H9 (cell line): ENCODE measurements around the gene ABHD1. TPM values are rescaled to one million over a fixed set of nuclear protein-coding genes. Genes with fewer than 3 reads are reported as not detected.

ENCODE experiments used
- DNase-seq: peaks from one replicate; pipeline ENCODE4 v3.0.0-alpha.2; 2017
- H2AFZ ChIP-seq: one replicate; pipeline ENCODE4 v1.6.1; 2013; ENCODE audit warnings: mild to moderate bottlenecking, low read length, control low read depth, moderate library complexity
- H2AK5ac ChIP-seq: 2 replicates; pipeline ENCODE4 v1.6.1; 2013; ENCODE audit warnings: low read length, control low read depth, mixed read lengths; ENCODE audit not compliant: insufficient read length
- H2BK120ac ChIP-seq: one replicate; pipeline ENCODE4 v1.6.1; 2013; ENCODE audit warnings: low read depth, mild to moderate bottlenecking, low read length, control low read depth, inconsistent platforms; ENCODE audit not compliant: poor library complexity, severe bottlenecking
- H2BK12ac ChIP-seq: 2 replicates; pipeline ENCODE4 v1.6.1; 2013; ENCODE audit warnings: low read length, control low read depth, mixed read lengths, low read depth; ENCODE audit not compliant: insufficient read length
- H2BK15ac ChIP-seq: 2 replicates; pipeline ENCODE4 v1.6.1; 2013; ENCODE audit warnings: low read depth, low read length, control low read depth
- H2BK20ac ChIP-seq: one replicate; pipeline ENCODE4 v1.6.1; 2013; ENCODE audit warnings: low read depth, mild to moderate bottlenecking, low read length, control low read depth, inconsistent platforms; ENCODE audit not compliant: poor library complexity, severe bottlenecking
- H2BK5ac ChIP-seq: 2 replicates; pipeline ENCODE4 v1.6.1; 2013; ENCODE audit warnings: low read length, control low read depth, mixed read lengths; ENCODE audit not compliant: insufficient read length
- H3K14ac ChIP-seq: 2 replicates; pipeline ENCODE4 v1.6.1; 2013; ENCODE audit warnings: low read length, control low read depth; ENCODE audit not compliant: insufficient read depth
- H3K18ac ChIP-seq: 2 replicates; pipeline ENCODE4 v1.6.1; 2013; ENCODE audit warnings: low read depth, mild to moderate bottlenecking, mixed read lengths, low read length, control low read depth; ENCODE audit not compliant: insufficient read length
- H3K23ac ChIP-seq: 2 replicates; pipeline ENCODE4 v1.6.1; 2013; ENCODE audit warnings: low read length, control low read depth, mixed read lengths, low read depth; ENCODE audit not compliant: insufficient read length
- H3K23me2 ChIP-seq: 2 replicates; pipeline ENCODE4 v1.6.1; 2013; ENCODE audit warnings: low read depth, mild to moderate bottlenecking, mixed read lengths, low read length, control low read depth; ENCODE audit not compliant: insufficient read length, poor library complexity, severe bottlenecking
- H3K27ac ChIP-seq: 2 replicates; pipeline ENCODE4 v1.5.1; 2013; ENCODE audit warnings: low read length, control low read depth, mixed read lengths, low read depth; ENCODE audit not compliant: insufficient read length
- H3K27me3 ChIP-seq: 2 replicates; pipeline ENCODE4 v1.6.1; 2013; ENCODE audit warnings: low read length, control low read depth, inconsistent platforms; ENCODE audit not compliant: insufficient read depth
- H3K4ac ChIP-seq: 2 replicates; pipeline ENCODE4 v1.6.1; 2013; ENCODE audit warnings: low read depth, mild to moderate bottlenecking, control low read depth, inconsistent platforms, low read length, moderate library complexity
- H3K4me1 ChIP-seq: 2 replicates; pipeline ENCODE4 v1.6.1; 2013; ENCODE audit warnings: low read length, control low read depth, inconsistent platforms; ENCODE audit not compliant: insufficient read depth
- H3K4me2 ChIP-seq: 2 replicates; pipeline ENCODE4 v1.6.1; 2013; ENCODE audit warnings: low read length, control low read depth, mixed read lengths; ENCODE audit not compliant: insufficient read length, insufficient read depth
- H3K56ac ChIP-seq: 2 replicates; pipeline ENCODE4 v1.6.1; 2013; ENCODE audit warnings: low read depth, mild to moderate bottlenecking, mixed read lengths, low read length, control low read depth; ENCODE audit not compliant: insufficient read length
- H3K79me1 ChIP-seq: 2 replicates; pipeline ENCODE4 v1.6.1; 2013; ENCODE audit warnings: low read depth, mild to moderate bottlenecking, moderate library complexity, low read length, control low read depth, inconsistent platforms; ENCODE audit not compliant: insufficient read depth, poor library complexity, severe bottlenecking
- H3K79me2 ChIP-seq: 2 replicates; pipeline ENCODE4 v1.6.1; 2013; ENCODE audit warnings: low read length, control low read depth, inconsistent platforms; ENCODE audit not compliant: insufficient read depth
- H3K9ac ChIP-seq: 2 replicates; pipeline ENCODE4 v1.6.1; 2013; ENCODE audit warnings: low read length, control low read depth, mixed read lengths; ENCODE audit not compliant: insufficient read length; ENCODE audit errors: extremely low read depth
- H3K9me3 ChIP-seq: one replicate; pipeline ENCODE4 v1.6.1; 2013; ENCODE audit warnings: low read depth, low read length, inconsistent platforms; ENCODE audit not compliant: control insufficient read depth
- H3T11ph ChIP-seq: one replicate; pipeline ENCODE4 v1.6.1; 2013; ENCODE audit warnings: mild to moderate bottlenecking, low read length, control low read depth, inconsistent platforms
- H4K20me1 ChIP-seq: one replicate; pipeline ENCODE4 v1.6.1; 2013; ENCODE audit not compliant: control insufficient read depth, insufficient read length, insufficient read depth
- H4K5ac ChIP-seq: 2 replicates; pipeline ENCODE4 v1.6.1; 2013; ENCODE audit warnings: low read depth, mild to moderate bottlenecking, mixed read lengths, low read length, control low read depth; ENCODE audit not compliant: insufficient read length
- H4K8ac ChIP-seq: replicated peaks from 2 replicates; pipeline ENCODE4 v1.6.1; 2013; ENCODE audit warnings: low read length, control low read depth, mixed read lengths, low read depth; ENCODE audit not compliant: insufficient read length
- H4K91ac ChIP-seq: 2 replicates; pipeline ENCODE4 v1.6.1; 2013; ENCODE audit warnings: low read depth, mild to moderate bottlenecking, moderate library complexity, mixed read lengths, low read length, control low read depth; ENCODE audit not compliant: insufficient read length
- H3K27ac Mint-ChIP-seq, 3 experiments: 2 replicates in 2 of 3; 3 replicates in 1 of 3; pipeline ENCODE4 v1.8.0; 2020 to 2021; ENCODE audit warnings: mixed read lengths in 3 of 3, mild to moderate bottlenecking in 1 of 3, moderate library complexity in 1 of 3
- H3K27me3 Mint-ChIP-seq: 2 replicates; pipeline ENCODE4 v1.8.0; 2021; ENCODE audit warnings: low read depth, mild to moderate bottlenecking, moderate library complexity, mixed read lengths
- H3K36me3 Mint-ChIP-seq, 3 experiments: 2 replicates in 2 of 3; 3 replicates in 1 of 3; pipeline ENCODE4 v1.8.0; 2020 to 2021; ENCODE audit warnings: low read depth in 3 of 3, mixed read lengths in 3 of 3; ENCODE audit not compliant: insufficient read depth in 1 of 3
- H3K4me1 Mint-ChIP-seq, 2 experiments: 2 replicates each; pipeline ENCODE4 v1.8.0; 2020; ENCODE audit warnings: mixed read lengths in 2 of 2
- H3K4me3 Mint-ChIP-seq, 2 experiments: 2 replicates in 1 of 2; 3 replicates in 1 of 2; pipeline ENCODE4 v1.8.0; 2020 to 2021; ENCODE audit warnings: mild to moderate bottlenecking in 2 of 2, mixed read lengths in 2 of 2, moderate library complexity in 1 of 2
- H3K9me3 Mint-ChIP-seq, 2 experiments: 2 replicates in 1 of 2; 3 replicates in 1 of 2; pipeline ENCODE4 v1.8.0; 2020; ENCODE audit warnings: mild to moderate bottlenecking in 2 of 2, mixed read lengths in 2 of 2, moderate library complexity in 1 of 2
- WGBS: extraction: QIAGEN DNeasy Blood & Tissue Kit; methylation state at CpG from one replicate; pipeline ENCODE4 v1.1.7; 2013; ENCODE audit warnings: missing lambda C conversion rate, low lambda C conversion rate, mixed read lengths; ENCODE audit not compliant: insufficient read length; ENCODE audit errors: extremely low coverage; 5-methylcytosine and 5-hydroxymethylcytosine counted together
- total RNA-seq: library from RNA; stranded (reverse); gene quantifications from 2 replicates; pipeline ENCODE4 v1.2.1, GENCODE V29; 2021
- TF ChIP-seq, protein P1 (sequence below): fragments of 200-600 bp; sonication (generic); conservative IDR thresholded peaks from 3 replicates; pipeline ENCODE4 v1.8.0; 2021; ENCODE audit warnings: antibody characterized with exemption, mild to moderate bottlenecking

Gene ABHD1
- total RNA-seq, 1 experiment from 2014 or later = 0.31 TPM

GRCh38 chr2:27134781-27135477, 11.3 kb downstream of the ABHD1 start:
- H3K36me3 Mint-ChIP-seq = peaks cover 9 to 33% (median 32%) of the 10 kb centered on the region in 3 experiments
- no peak overlapping the region for H2BK5ac ChIP-seq
- H3T11ph ChIP-seq = no peak overlapping the region
- no peak overlapping the region for H3K27ac ChIP-seq
- TF ChIP-seq, protein P1, sequence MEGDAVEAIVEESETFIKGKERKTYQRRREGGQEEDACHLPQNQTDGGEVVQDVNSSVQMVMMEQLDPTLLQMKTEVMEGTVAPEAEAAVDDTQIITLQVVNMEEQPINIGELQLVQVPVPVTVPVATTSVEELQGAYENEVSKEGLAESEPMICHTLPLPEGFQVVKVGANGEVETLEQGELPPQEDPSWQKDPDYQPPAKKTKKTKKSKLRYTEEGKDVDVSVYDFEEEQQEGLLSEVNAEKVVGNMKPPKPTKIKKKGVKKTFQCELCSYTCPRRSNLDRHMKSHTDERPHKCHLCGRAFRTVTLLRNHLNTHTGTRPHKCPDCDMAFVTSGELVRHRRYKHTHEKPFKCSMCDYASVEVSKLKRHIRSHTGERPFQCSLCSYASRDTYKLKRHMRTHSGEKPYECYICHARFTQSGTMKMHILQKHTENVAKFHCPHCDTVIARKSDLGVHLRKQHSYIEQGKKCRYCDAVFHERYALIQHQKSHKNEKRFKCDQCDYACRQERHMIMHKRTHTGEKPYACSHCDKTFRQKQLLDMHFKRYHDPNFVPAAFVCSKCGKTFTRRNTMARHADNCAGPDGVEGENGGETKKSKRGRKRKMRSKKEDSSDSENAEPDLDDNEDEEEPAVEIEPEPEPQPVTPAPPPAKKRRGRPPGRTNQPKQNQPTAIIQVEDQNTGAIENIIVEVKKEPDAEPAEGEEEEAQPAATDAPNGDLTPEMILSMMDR = no peak
- H2AK5ac ChIP-seq = no peak overlapping the region
- no peaks in the 10 kb centered on the region for H3K4me1 ChIP-seq
- peak overlapping the region; percentile 12 for H4K5ac ChIP-seq
- H3K23ac ChIP-seq = no peak overlapping the region
- peak overlapping the region in 2 of 3 experiments; percentile 76 to 85; a peak in 3 of 7 replicates for H3K27ac Mint-ChIP-seq
- peak overlapping the region; percentile 34 for H3K18ac ChIP-seq
- H3K79me1 ChIP-seq = peaks cover 4% of the 10 kb centered on the region
- no peak overlapping the region for H2AFZ ChIP-seq
- H3K27me3 ChIP-seq = no peaks in the 10 kb centered on the region
- no peak overlapping the region for H3K9ac ChIP-seq
- WGBS = no CpG with 5 or more reads among the region's 33 CpGs
- no peak for DNase-seq
- H4K20me1 ChIP-seq = no peaks in the 10 kb centered on the region
- peaks cover 10 to 11% of the 10 kb centered on the region in 2 experiments for H3K4me1 Mint-ChIP-seq
- H4K91ac ChIP-seq = no peak overlapping the region
- peak overlapping the region; percentile 90 to 96 for H3K4me3 Mint-ChIP-seq
- H3K4ac ChIP-seq = no peak overlapping the region
- no peak overlapping the region for H4K8ac ChIP-seq
- H3K23me2 ChIP-seq = no peaks in the 10 kb centered on the region
- H3K14ac ChIP-seq = no peak overlapping the region
- no peaks in the 10 kb centered on the region for H3K9me3 ChIP-seq
- peaks cover 10% of the 10 kb centered on the region for H3K27me3 Mint-ChIP-seq
- H3K79me2 ChIP-seq = peaks cover 2% of the 10 kb centered on the region; the same call in 1 of the 2 replicates
- no peak overlapping the region for H2BK20ac ChIP-seq
- no peak overlapping the region for H3K4me2 ChIP-seq
- H2BK120ac ChIP-seq = peak overlapping the region; percentile 86
- no peak overlapping the region for H2BK15ac ChIP-seq
- H2BK12ac ChIP-seq = no peak overlapping the region
- H3K9me3 Mint-ChIP-seq = no peaks in the 10 kb centered on the region
- H3K56ac ChIP-seq = no peak overlapping the region
